A549 (cell line): ENCODE measurements around the gene TGFBRAP1. TPM values are rescaled to one million over a fixed set of nuclear protein-coding genes. Genes with fewer than 3 reads are reported as not detected.

Experiments
- ATAC-seq, 2 experiments: fragments of 200-7000 bp in 1 of 2; fragments of >200 bp in 1 of 2; cut with Nextera tagmentation in 1 of 2; cut with Tn5 transposase in 1 of 2; 3 replicates each; pipeline versions ENCODE4 v1.8.0 to v1.9.1; 2018 to 2020; ENCODE audit warnings: mild to moderate bottlenecking in 1 of 2, moderate library complexity in 1 of 2
- CTCF ChIA-PET: fragments of 300-600 bp; sonication (Branson Sonifier 250); formaldehyde crosslinking; extraction: SDS; loops from one replicate; lab custom pipeline; 2021; ENCODE audit warnings: antibody characterized with exemption, inconsistent platforms; lab: Yijun Ruan, JAX
- POLR2A ChIA-PET: fragments of 350-600 bp; formaldehyde crosslinking; extraction: SDS; loops from one replicate; lab custom pipeline; 2021; ENCODE audit warnings: antibody characterized with exemption, inconsistent platforms; lab: Yijun Ruan, JAX
- DNase-seq, 2 experiments: peaks; one replicate each; pipeline versions ENCODE4 v3.0.0 to v3.0.0-alpha.2; 2011 to 2016; ENCODE audit warnings: low read depth in 1 of 2, low spot score in 1 of 2
- FAIRE-seq: peaks from 2 replicates; lab custom pipeline; 2011; peaks lifted over from hg19 to GRCh38; lab: Jason Lieb, UNC
- H3K27ac ChIP-seq, 2 experiments: fragments of >200 bp; sonication (Bioruptor Twin); formaldehyde crosslinking; 3 replicates each; pipeline ENCODE4 v1.5.1; 2016 to 2017
- H3K4me1 ChIP-seq: fragments of >200 bp; sonication (Bioruptor Twin); formaldehyde crosslinking; 3 replicates; pipeline ENCODE4 v1.6.1; 2016
- H3K4me2 ChIP-seq: fragments of >200 bp; sonication (Bioruptor Twin); formaldehyde crosslinking; 3 replicates; pipeline ENCODE4 v1.6.1; 2016
- H3K4me3 ChIP-seq: fragments of >200 bp; sonication (Bioruptor Twin); formaldehyde crosslinking; 3 replicates; pipeline ENCODE4 v1.5.1; 2016
- H3K9me3 ChIP-seq: fragments of >200 bp; sonication (Bioruptor Twin); formaldehyde crosslinking; 3 replicates; pipeline ENCODE4 v1.6.1; 2016
- CBX2 ChIP-seq: fragments of 200-600 bp; sonication (generic); IDR thresholded peaks from 2 replicates; pipeline ENCODE4 v1.6.1; 2016; ENCODE audit warnings: low read depth, mild to moderate bottlenecking, borderline replicate concordance
- CHD4 ChIP-seq: fragments of 200-600 bp; sonication (generic); IDR thresholded peaks from 2 replicates; pipeline ENCODE4 v1.6.1; 2016; ENCODE audit warnings: antibody characterized with exemption, mild to moderate bottlenecking, borderline replicate concordance
- E2F6 ChIP-seq: IDR thresholded peaks from 2 replicates; pipeline ENCODE4 v1.6.1; 2012; ENCODE audit warnings: low read depth, borderline replicate concordance
- EHF ChIP-seq: fragments of 250-450 bp; sonication (Bioruptor Pico); IDR thresholded peaks from 2 replicates; pipeline ENCODE4 v1.5.0; 2020; ENCODE audit warnings: mild to moderate bottlenecking
- EP300 ChIP-seq, 2 experiments: fragments of >200 bp; sonication (Bioruptor Twin); formaldehyde crosslinking; IDR thresholded peaks; 2 replicates in 1 of 2; 3 replicates in 1 of 2; pipeline ENCODE4 v1.6.1; 2016 to 2017
- FOSB ChIP-seq: fragments of 250-450 bp; sonication (Bioruptor Pico); IDR thresholded peaks from 2 replicates; pipeline ENCODE4 v1.5.0; 2020; ENCODE audit warnings: mild to moderate bottlenecking, moderate library complexity
- FOXS1 ChIP-seq: fragments of 250-450 bp; sonication (Bioruptor Pico); IDR thresholded peaks from 2 replicates; pipeline ENCODE4 v1.5.0; 2020; ENCODE audit warnings: mild to moderate bottlenecking, moderate library complexity
- GATA3 ChIP-seq: IDR thresholded peaks from 2 replicates; pipeline ENCODE4 v1.6.1; 2012; ENCODE audit warnings: borderline replicate concordance
- HEYL ChIP-seq: fragments of 250-450 bp; sonication (Bioruptor Pico); IDR thresholded peaks from 2 replicates; pipeline ENCODE4 v1.8.0; 2021; ENCODE audit warnings: mild to moderate bottlenecking, moderate library complexity
- HMGXB4 ChIP-seq: fragments of 250-450 bp; sonication (Bioruptor Pico); IDR thresholded peaks from 2 replicates; pipeline ENCODE4 v1.5.0; 2021; ENCODE audit warnings: mild to moderate bottlenecking, moderate library complexity, borderline replicate concordance
- HOXA7 ChIP-seq: fragments of 250-450 bp; sonication (Bioruptor Pico); IDR thresholded peaks from 2 replicates; pipeline ENCODE4 v1.5.0; 2020; ENCODE audit warnings: mild to moderate bottlenecking, moderate library complexity
- KDM5A ChIP-seq: fragments of 200-600 bp; sonication (generic); IDR thresholded peaks from 2 replicates; pipeline ENCODE4 v1.6.1; 2016; ENCODE audit warnings: antibody characterized with exemption, mild to moderate bottlenecking
- MAFK ChIP-seq: fragments of 450-650 bp; IDR thresholded peaks from 2 replicates; pipeline ENCODE4 v1.6.1; 2014; ENCODE audit not compliant: partially characterized antibody
- MAZ ChIP-seq: fragments of 150-350 bp; IDR thresholded peaks from 2 replicates; pipeline ENCODE4 v1.6.1; 2014; ENCODE audit warnings: antibody characterized with exemption, low read depth, low read length, borderline replicate concordance
- NPAS2 ChIP-seq: fragments of 250-450 bp; sonication (Bioruptor Pico); IDR thresholded peaks from 2 replicates; pipeline ENCODE4 v1.8.0; 2022; ENCODE audit warnings: mild to moderate bottlenecking, moderate library complexity, borderline replicate concordance
- NR3C1 ChIP-seq: fragments of >200 bp; sonication (Bioruptor Twin); formaldehyde crosslinking; IDR thresholded peaks from 3 replicates; pipeline ENCODE4 v1.6.1; 2017
- PHF8 ChIP-seq: fragments of 200-600 bp; sonication (generic); IDR thresholded peaks from 2 replicates; pipeline ENCODE4 v1.6.1; 2016; ENCODE audit warnings: low read depth, mild to moderate bottlenecking, antibody characterized with exemption, moderate library complexity, borderline replicate concordance
- POLR2AphosphoS2 ChIP-seq: conservative IDR thresholded peaks from 2 replicates; pipeline ENCODE4 v1.6.1; 2012; ENCODE audit warnings: low read length, improper control_type of control experiment, inconsistent platforms
- RARB ChIP-seq: fragments of 250-450 bp; sonication (Bioruptor Pico); IDR thresholded peaks from 2 replicates; pipeline ENCODE4 v1.8.0; 2021; ENCODE audit warnings: mild to moderate bottlenecking, moderate library complexity
- SMC3 ChIP-seq: fragments of >200 bp; sonication (Bioruptor Twin); formaldehyde crosslinking; IDR thresholded peaks from 3 replicates; pipeline ENCODE4 v1.6.1; 2018; ENCODE audit warnings: inconsistent platforms
- SREBF2 ChIP-seq: fragments of 450-650 bp; IDR thresholded peaks from 2 replicates; pipeline ENCODE4 v1.6.1; 2014; ENCODE audit warnings: mild to moderate bottlenecking, moderate library complexity
- TP53 ChIP-seq: fragments of 250-450 bp; sonication (Bioruptor Pico); IDR thresholded peaks from 2 replicates; pipeline ENCODE4 v1.5.0; 2021; ENCODE audit warnings: mild to moderate bottlenecking, moderate library complexity
- USF2 ChIP-seq: fragments of 450-650 bp; IDR thresholded peaks from 2 replicates; pipeline ENCODE4 v1.6.1; 2014; ENCODE audit warnings: antibody characterized with exemption
- ZC3H11A ChIP-seq: fragments of 450-650 bp; IDR thresholded peaks from 2 replicates; pipeline ENCODE4 v1.6.1; 2014; ENCODE audit warnings: antibody characterized with exemption, mild to moderate bottlenecking
- ZFP36 ChIP-seq: fragments of 450-650 bp; IDR thresholded peaks from 2 replicates; pipeline ENCODE4 v1.6.1; 2014; ENCODE audit warnings: borderline replicate concordance; ENCODE audit not compliant: partially characterized antibody
- ZNF302 ChIP-seq: fragments of 250-450 bp; sonication (Bioruptor Pico); IDR thresholded peaks from 2 replicates; pipeline ENCODE4 v1.9.0; 2021; ENCODE audit warnings: inconsistent platforms, mild to moderate bottlenecking, moderate library complexity
- WGBS: methylation state at CpG from one replicate; pipeline ENCODE4 v1.1.6; 2017; ENCODE audit errors: missing lambda C conversion rate; 5-methylcytosine and 5-hydroxymethylcytosine counted together
- polyA plus RNA-seq, 4 experiments: library from polyadenylated mRNA; depleted of rRNA in 3 of 4; stranded (reverse); fragments of >200 nt; fragmentation: RNase III in 1 of 4; extraction: RNeasy Plus Mini Kit Qiagen cat#74134 plus additional on column Dnase treatment in 1 of 4; gene quantifications; 2 replicates in 3 of 4; 3 replicates in 1 of 4; pipeline ENCODE4 v1.2.3, GENCODE V29; 2011 to 2017

The TGFBRAP1 gene
- polyA plus RNA-seq, 2 of the 4 experiments (the other 2 are of a cell fraction), result 9.0 to 13.7 TPM

- no peak for ATAC-seq
- FAIRE-seq, result no peak
- no peak for DNase-seq
- Histone ChIP-seq H3K27ac (no peak overlapping the region), H3K4me3 (no peak overlapping the region), H3K4me2 (no peak overlapping the region), H3K9me3 (no peaks in the 10 kb centered on the region), H3K4me1 (peaks cover 15% of the 10 kb centered on the region; the same call in 2 of the 3 replicates)
- CTCF ChIA-PET, result interaction anchor here (0.6 to 1.2 kb wide), 2 partner anchors 44 to 47 kb away, joined by 3 to 4 read pairs; no protein-coding TSS in a partner anchor
- no peak for TF ChIP-seq NR3C1
- TF ChIP-seq CBX2, result no peak
- TF ChIP-seq ZNF302, result no peak
- TF ChIP-seq GATA3, result no peak
- no peak for TF ChIP-seq USF2
- TF ChIP-seq ZC3H11A, result no peak
- no peak for TF ChIP-seq RARB (CRISPR knock-in tag)
- no peak for TF ChIP-seq SREBF2
- no peak for TF ChIP-seq POLR2AphosphoS2
- no peak for TF ChIP-seq MAZ
- TF ChIP-seq ZFP36, result no peak
- TF ChIP-seq KDM5A, result no peak
- no peak for TF ChIP-seq HOXA7 (CRISPR knock-in tag)
- TF ChIP-seq HMGXB4 (CRISPR knock-in tag), result no peak
- TF ChIP-seq EHF (CRISPR knock-in tag), result no peak
- no peak for TF ChIP-seq NPAS2 (CRISPR knock-in tag)
- POLR2A ChIA-PET, result no interaction called here
- 74% methylated on average over 3 of the region's 3 CpGs for WGBS
Measured at GRCh38 chr2:105325389-105325963, 4.1 kb downstream of the TGFBRAP1 start.

GRCh38 chr2:105324732-105325131 lies 4.8 kb downstream of the TGFBRAP1 start:
- WGBS, result 83% methylated on average over 4 of the region's 4 CpGs
- Histone ChIP-seq H3K4me1 (peaks cover 12% of the 10 kb centered on the region; the same call in 2 of the 3 replicates), H3K4me3 (no peak overlapping the region), H3K9me3 (no peaks in the 10 kb centered on the region), H3K27ac (no peak overlapping the region), H3K4me2 (no peak overlapping the region)
- ChIA-PET POLR2A (no interaction called here), CTCF (interaction anchor here (1.2 kb wide), 1 partner anchor 43 kb away, joined by 4 read pairs; no protein-coding TSS in a partner anchor)
- no peak for ATAC-seq
- no peak for TF ChIP-seq MAFK
- no peak for TF ChIP-seq FOSB (CRISPR knock-in tag)
- TF ChIP-seq TP53 (CRISPR knock-in tag), result no peak
- TF ChIP-seq SMC3, result no peak
- TF ChIP-seq EHF (CRISPR knock-in tag), result no peak
- TF ChIP-seq EP300 (IDR thresholded peaks at IDR 0.05), result no peak
- TF ChIP-seq ZNF302, result no peak
- TF ChIP-seq FOXS1 (CRISPR knock-in tag), result no peak
- TF ChIP-seq CHD4, result no peak
- TF ChIP-seq HEYL (CRISPR knock-in tag), result no peak
- no peak for TF ChIP-seq MAZ
- no peak for TF ChIP-seq PHF8
- TF ChIP-seq E2F6, result no peak
- TF ChIP-seq NPAS2 (CRISPR knock-in tag), result no peak
- DNase-seq, result no peak
- FAIRE-seq, result no peak
